GM15510 (cell line): Measurements from ENCODE around the gene ATG16L2.

ENCODE experiments used
- POLR2A ChIP-seq: IDR thresholded peaks from 3 replicates; pipeline ENCODE4 v1.6.1; 2011; ENCODE audit warnings: borderline replicate concordance; ENCODE audit not compliant: insufficient read length; ENCODE audit errors: extremely low read depth

ATG16L2 gene

DNA sequence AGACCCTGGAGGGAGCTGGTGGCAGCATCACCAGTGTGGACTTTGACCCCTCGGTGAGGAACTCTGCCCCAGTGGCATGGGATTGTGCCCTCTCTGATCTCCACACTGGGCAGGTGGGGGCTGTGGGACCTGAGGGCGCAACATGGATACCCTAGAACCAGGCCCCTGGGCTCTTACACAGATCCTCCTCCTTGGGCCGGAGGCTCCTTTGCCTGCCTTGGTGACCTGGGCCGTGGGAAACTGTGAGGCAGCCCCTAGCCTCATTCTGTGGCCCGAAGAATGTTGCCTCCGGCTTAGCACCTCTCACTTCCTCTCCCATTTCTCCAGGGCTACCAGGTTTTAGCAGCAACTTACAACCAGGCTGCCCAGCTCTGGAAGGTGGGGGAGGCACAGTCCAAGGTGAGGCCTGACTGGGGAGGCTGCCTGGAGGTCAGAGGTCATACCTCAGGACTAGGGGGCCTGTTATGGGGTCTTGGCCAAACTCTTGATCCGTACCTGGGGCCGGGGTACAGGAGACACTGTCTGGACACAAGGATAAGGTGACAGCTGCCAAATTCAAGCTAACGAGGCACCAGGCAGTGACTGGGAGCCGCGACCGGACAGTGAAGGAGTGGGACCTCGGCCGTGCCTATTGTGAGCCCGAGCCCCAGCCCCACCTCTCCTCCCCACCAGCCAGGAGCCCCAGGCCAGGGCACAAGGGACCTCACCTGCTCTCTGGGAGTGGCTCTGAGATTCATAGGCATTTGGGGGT lies 12.2 kb downstream of the ATG16L2 start:
- TF ChIP-seq POLR2A, result peak; percentile 23

DNA sequence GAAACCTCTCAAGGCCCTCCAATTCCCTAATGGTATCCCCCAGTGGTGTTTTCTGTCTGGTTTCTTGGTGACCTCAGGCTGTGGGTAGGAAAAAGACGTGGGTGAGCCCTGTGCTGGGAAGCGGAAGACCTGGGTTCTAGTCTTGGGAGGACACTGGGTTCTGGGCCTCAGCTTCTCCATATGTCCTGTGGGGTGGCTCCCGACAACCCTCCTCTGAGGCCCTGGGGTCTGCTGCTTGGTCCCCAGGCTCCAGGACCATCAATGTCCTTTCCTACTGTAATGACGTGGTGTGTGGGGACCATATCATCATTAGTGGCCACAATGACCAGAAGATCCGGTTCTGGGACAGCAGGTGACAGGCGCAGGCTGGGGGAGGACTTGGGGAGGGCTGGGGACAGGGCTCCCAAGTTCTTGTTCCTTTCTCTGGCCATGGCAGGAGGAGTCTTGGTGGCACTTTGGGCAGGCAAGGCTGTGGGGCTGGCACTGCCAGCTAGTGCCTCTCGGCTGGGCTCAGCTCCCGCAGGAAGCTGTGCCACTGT lies 12.8 kb downstream of the ATG16L2 start:
- TF ChIP-seq POLR2A, result peak; percentile 24

DNA sequence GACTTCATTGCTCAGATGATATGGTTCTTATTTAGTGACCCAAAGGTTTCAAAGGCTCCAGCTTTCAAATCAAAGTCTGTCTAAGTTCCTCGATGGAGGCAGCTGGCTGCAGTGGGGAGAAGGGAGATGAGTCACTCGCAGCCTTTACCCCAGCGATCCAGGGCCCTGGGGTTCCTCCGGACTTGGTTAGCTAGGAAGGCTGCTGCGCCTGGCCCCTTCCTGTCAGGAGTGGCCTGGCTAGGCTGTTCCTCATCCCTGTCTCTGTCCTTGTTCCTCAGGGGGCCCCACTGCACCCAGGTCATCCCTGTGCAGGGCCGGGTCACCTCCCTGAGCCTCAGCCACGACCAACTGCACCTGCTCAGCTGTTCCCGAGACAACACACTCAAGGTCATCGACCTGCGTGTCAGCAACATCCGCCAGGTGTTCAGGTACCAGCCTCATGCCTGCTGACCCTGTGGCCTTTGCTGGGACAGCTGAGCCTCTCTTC lies 13.9 kb downstream of the ATG16L2 start:
- no peak for TF ChIP-seq POLR2A

DNA sequence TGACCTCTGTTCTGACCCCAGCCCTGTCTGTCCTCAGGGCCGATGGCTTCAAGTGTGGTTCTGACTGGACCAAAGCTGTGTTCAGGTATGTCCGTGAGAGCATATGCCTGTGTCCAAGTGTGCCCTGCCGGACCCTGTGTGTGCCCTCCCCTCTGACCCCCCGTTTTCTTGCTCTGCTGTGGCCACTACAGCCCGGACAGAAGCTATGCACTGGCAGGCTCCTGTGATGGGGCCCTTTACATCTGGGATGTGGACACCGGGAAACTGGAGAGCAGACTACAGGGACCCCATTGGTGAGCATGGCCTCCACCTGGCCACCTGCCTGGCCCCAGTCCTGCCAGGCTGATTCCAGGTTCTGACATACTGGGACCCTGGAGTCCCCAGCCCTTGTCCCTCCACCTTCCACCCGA lies 14.5 kb downstream of the ATG16L2 start:
- TF ChIP-seq POLR2A, result peak; percentile 29

DNA sequence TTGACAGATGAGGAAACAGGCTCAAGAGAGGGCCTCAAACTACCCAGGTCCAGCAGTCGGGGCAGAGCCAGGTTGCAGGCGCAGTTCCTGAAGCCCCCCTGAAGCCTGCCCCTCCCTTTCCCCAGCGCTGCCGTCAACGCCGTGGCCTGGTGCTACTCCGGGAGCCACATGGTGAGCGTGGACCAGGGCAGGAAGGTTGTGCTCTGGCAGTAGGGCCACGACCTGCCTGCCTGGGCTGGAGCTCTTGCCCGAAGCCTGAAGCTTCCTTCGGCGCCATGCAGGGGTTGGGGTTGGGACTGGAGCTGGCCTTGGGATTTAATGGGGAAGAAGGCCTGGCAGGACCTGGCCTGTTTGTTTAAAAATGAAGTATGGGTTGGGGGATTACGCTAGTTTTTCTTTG lies 15.0 kb downstream of the ATG16L2 start:
- TF ChIP-seq POLR2A, result no peak

DNA sequence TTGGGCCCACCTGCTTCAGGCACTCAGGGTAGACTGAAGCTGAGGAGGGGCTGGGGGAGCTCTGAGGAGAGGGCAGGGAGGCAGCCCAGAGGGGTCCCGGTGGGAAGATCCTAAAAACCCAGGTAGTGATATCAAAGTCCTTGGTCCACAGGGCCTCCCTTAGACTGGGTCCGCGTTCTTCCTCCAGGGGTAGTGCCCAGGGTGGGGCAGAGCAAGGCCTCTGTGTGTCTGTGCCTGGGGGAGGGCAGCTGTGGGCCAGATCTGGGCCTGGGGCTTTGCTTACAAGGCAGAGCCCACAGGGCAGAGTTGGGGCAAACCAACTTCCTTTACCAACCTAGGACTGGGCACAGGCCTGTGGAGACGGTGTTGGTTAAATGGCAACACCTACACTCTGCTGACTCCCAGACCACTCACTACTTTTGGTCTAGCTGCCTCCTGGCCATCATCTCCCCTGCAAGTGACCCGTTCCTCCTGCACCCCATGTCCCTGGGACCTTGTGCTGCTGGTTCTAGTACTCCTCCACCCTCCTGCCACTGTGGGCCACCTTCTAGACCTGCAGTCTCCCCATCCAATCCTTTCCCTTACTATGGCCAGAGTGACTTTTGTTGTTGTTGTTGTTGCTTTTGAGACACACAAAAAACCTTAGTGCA lies 15.8 kb downstream of the ATG16L2 start:
- TF ChIP-seq POLR2A, result peak; percentile 29

DNA sequence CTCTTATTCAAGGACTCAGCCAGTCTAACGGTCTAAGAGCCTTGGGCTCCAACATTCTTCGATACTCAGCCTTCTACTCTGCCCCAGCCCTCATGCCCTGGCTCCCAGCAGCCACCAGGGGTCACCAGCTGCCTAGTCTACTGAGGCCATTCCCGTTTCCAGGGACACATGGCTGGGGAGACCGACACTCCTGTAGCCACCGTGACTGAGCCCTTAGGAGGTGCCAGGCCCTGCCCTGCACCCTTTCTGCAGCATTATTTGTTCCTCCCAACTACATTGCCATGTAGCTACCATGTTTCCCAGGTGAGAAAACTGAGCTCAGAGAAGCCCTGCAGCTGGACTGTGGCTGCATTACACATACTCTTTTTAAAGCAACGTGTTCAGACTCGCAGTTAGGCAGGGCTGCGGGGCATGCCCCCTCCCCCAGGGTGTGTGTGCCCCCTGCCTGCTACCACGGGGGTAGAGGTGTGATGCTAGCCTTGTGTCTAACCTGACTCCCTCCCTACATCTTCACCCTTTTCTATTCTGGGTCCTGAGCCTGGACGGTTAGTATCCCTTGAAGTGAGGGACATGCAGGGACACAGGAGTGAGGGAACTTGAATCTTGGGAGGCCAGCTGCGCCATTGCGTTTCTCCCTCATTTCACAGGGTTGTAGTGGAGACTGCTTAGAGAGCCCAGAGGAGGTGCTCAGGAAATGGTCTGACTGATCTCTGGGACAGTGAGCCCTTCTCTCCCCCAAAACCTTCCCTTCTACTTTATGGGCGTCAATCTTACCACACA lies 17.5 kb downstream of the ATG16L2 start:
- no peak for TF ChIP-seq POLR2A

DNA sequence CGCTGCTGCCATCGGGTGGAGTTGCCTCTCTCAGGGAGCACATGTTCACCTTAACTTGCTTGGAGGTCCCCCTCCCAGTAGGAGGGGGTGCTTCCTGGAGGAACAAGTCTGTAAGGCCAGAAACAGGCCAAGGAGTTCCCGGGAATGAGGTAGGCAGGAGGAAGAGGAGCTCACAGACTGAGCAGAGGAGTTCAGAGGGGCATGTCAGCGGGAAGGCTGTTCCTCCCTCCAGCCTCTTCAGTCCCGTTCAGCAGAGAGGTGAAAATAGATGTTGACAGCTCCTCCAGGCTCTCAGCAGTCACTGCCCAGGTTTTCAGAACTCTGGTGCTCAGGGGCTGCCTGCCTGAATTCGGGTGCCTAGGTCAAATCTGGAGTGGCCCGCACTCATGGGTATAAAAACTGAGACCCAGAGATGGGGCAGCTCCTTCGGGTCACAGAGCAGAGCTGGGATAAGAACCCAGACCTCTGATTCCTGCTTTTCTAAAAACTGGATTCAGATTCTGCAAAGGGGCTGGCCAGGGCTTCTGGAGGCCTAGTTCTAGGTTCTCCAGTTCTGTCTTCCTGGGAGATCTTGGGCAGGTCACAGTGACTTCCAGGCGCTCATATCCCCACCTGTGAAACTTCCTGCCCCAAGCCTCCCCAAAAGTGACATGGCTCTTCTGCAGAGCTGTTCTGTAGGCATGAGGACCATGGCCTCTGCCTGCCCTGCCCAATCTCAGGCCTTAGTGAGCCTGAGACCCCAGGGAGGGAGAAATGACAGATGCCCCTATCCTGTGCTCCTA lies 18.3 kb downstream of the ATG16L2 start:
- no peak for TF ChIP-seq POLR2A

DNA sequence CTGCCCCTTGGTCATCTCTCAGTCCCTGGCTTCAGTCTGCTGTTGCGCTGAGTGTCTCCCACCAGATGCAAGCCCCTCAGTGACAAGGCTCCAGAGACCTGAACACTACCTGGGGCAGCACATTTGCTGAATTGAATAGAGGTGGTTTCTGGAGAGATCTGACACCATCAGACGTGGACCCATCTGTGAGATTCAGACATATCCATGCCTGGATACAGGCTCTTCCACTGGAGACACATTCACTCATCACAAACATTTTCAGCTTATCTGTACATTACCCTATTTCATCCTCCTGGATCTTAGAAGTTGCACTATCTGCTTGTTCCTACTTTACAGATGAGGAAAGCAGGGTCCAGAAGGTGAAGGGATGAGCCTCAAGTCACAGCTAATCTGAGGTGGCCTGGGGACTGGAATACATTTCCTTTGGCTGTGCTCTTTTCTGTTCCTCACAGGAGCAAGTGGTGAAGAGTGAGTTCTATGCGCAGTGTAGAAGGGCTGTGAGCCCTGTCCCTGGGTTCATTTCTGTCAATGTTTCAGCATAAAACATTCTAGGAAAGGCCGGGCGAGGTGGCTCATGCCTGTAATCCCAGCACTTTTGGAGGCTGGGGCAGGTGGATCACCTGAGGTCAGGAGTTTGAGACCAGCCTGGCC lies 19.0 kb downstream of the ATG16L2 start:
- no peak for TF ChIP-seq POLR2A

DNA sequence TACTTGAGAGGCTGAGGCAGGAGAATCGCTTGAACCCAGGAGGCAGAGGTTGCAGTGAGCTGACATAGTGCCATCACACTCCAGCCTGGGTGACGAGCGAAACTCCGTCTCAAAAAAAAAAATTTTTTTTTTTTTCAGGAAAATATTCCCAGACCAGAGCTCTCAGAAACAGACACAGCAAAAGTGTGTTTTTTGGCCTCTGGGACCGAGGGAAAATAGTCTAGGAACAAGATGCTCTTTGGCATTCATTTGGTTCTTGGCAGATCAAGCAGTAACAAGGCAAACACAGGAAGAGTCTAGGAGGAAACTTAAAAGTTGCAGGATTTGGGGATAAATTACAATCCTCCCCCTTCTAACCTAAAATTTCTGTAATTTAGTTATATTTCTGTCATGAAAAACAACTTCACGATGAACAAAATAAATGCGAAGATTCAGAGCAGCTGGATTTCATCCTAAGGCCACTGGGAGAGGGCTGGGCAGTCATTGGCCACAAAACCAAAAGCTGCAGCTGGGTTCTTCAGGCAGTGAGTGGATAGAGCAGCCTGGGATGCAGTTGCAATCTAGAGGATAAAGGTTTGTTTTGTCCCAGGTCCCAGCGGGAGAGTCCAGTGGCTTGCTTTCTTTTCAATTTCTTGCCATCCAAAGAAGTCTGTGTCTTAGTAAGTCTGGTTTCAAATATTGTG lies 19.7 kb downstream of the ATG16L2 start:
- TF ChIP-seq POLR2A, result no peak

DNA sequence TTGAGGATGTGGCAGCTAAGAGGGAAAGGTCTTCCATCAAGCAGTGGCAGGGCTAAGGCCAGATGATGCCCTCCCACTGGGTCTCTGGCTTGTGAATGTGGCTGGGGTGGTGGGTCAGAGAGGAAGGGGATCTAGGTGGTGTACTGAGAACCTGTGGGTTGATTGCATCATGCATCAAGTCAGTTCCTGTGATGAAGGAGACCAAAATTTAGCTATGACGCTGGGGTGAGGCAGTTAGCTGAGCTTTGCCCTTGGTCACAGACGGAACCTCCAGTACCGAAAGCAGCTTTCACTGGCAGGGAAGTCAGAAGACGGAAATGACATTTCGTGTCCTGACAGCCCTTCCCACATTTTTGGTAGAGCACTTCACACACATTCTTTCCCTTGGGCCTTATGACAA lies 20.7 kb downstream of the ATG16L2 start:
- no peak for TF ChIP-seq POLR2A

DNA sequence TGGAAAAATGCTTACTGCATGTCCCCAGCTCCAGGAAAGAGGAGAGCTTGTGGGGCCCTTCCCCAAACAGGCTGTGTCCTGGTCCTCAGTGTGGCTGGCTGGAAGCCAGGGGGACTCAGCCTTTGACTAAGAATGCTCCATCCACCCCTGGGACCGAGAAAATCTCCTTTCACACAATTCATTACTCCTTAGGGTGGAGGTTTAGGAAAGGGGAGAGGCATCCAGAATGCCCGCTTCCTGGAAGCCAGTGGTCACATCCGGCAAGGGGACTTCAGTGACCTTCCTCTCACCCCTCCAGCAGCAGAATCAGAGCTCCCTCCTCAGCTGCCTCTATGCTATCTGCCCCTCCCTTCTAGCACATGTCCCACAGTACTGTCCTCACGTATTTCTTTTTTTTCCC lies 21.9 kb downstream of the ATG16L2 start:
- TF ChIP-seq POLR2A, result no peak

DNA sequence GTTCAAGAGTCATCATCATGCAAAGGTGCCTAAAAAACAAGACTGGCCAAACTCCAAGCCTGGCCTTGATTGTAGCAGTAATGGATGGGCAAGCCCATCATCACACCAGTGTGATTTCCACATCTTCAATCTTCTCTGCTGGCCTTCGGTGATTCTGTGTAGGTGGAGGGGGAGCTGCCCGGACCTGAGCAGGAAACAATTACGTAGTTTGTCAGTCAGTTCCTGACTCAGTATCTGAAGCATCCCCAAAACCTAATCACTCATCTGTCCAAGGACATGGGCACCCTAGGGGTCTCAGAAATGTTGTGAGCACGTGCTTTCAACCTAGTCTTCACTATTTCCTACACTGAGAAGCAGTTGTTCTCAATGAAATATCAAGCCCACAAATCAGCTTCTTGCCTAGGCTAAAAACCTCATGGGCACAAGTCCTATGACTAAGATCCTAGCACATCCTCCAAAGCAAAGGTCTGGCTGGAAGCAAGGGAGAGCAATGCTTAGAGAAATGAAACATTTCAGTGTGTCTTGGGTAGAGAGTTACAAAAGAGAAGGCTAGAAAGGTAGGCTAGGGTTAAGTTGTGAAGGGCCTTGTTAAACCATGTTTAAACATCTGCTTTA lies 24.6 kb downstream of the ATG16L2 start:
- TF ChIP-seq POLR2A, result no peak
